ENCODE measurements around the gene TIGAR.

Gene TIGAR

DNA sequence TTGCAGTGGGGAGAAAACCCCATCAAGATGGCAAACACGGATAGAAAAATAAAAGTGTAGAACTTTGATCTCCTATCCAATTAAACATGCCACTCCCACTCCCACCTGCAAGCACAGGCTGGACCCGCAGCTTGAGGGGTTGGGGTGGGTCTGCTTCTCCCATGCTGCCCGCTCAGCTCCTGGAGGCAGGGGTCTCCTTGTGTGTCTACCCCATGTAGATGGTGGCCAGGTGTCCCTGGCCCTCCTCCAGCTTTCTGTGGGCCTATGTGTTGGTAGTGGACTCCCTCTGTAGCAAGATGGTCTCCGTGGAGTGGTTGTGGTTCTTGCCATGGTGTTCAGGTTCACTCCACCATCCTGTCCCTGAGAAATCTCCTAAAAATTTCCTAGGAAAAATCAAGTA lies 82.0 kb downstream of the TIGAR start:
- Histone ChIP-seq H3K36me3 (ENCODE audit: insufficient read depth, low read length) (no peaks in the 10 kb centered on the region), H3K27me3 (ENCODE audit: insufficient read depth, low read length) (peaks cover 41% of the 10 kb centered on the region), H3K27ac (ENCODE audit: low read depth, low read length) (no peak overlapping the region), H2AFZ (ENCODE audit: low read length, unreplicated experiment) (no peak overlapping the region), H3K4me3 (ENCODE audit: low read depth, low read length) (no peak overlapping the region), H3K4me1 (ENCODE audit: control insufficient read depth, insufficient read depth, low read length, unreplicated experiment) (no peaks in the 10 kb centered on the region), H3K79me2 (ENCODE audit: control insufficient read depth, insufficient read depth, low read length, unreplicated experiment) (no peaks in the 10 kb centered on the region)
